ENCODE results near the gene STRN4. TPM values are rescaled to one million over a fixed set of nuclear protein-coding genes. Genes with fewer than 3 reads are reported as not detected.
"Not testable (repeated sequence)": the region's sequence is repeated elsewhere in the genome, so short reads cannot be mapped to it uniquely, and the experiment has no call there.

The STRN4 gene
- total RNA-seq, 1 donor from 2014 or later, result 111 TPM

GRCh38 chr19:46764817-46765291, 18.6 kb upstream of the STRN4 start:
- no peak for DNase-seq (ENCODE audit: low read depth)
- Histone ChIP-seq H3K4me3 (ENCODE audit: low read depth, low read length) (no peak overlapping the region), H3K27me3 (ENCODE audit: control insufficient read depth, insufficient read depth, low read length) (no peaks in the 10 kb centered on the region), H3K36me3 (ENCODE audit: control insufficient read depth, insufficient read depth, low read length) (no peaks in the 10 kb centered on the region)
- no peak for TF ChIP-seq CTCF (IDR thresholded peaks at IDR 0.05; ENCODE audit: insufficient read depth, low read length, poor library complexity, severe bottlenecking)

DNA sequence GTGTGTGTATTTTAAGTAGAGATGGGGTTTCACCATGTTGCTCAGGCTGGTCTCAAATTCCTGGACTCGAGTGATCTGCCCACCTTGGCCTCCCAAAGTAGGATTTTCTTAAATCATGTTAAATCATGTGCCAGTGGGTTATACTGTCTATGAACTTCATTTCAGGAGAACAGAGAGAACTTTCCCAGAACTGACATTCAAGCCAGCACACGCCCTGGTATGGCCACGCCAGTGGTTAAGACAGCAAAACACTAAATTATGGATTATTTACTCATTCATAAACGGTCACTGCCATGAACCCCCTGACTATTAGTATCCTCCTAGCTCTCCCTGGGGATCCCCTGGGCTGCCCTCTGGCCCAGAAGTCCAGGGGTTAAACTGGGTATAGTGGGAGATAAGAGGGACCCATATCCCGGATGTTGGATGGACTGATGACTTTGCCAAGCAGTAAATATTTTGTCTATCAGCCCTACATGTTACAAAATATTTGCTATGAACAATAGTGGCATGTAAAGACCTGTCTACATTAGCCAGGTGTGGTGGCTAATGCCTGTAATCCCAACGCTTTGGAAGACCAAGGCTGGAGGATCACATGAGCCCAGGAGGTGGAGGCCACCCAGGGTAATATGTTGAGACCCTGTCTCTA, 16.1 kb upstream of the STRN4 start:
- Histone ChIP-seq H3K36me3 (ENCODE audit: control insufficient read depth, insufficient read depth, low read length) (no peaks in the 10 kb centered on the region), H3K4me3 (ENCODE audit: low read depth, low read length) (no peak overlapping the region), H3K27me3 (ENCODE audit: control insufficient read depth, insufficient read depth, low read length) (no peaks in the 10 kb centered on the region)
- no peak for DNase-seq (ENCODE audit: low read depth)
- no peak for TF ChIP-seq CTCF (IDR thresholded peaks at IDR 0.05; ENCODE audit: insufficient read depth, low read length, poor library complexity, severe bottlenecking)

DNA sequence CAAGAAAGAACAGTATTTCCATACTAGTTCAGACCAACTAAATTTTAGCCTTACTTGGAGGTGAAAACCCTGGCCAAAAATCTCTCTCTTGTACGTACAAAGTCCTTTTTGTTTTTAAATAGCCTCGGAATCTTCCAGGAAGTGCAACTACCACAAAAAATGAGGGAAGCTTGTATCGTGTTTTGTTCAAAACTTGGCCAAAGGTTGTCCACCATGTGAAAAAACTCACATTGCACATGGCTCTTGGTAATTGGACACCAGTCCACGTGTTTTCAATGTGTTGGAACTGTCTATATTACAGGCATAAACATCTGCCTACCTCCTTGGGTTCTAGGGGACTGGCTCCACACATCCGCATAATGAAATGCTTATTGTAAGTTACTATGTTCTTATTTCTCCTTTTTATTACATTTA, 15.2 kb upstream of the STRN4 start:
- H3K36me3 ChIP-seq (ENCODE audit: control insufficient read depth, insufficient read depth, low read length), result no peaks in the 10 kb centered on the region
- no peak for TF ChIP-seq CTCF (IDR thresholded peaks at IDR 0.05; ENCODE audit: insufficient read depth, low read length, poor library complexity, severe bottlenecking)
- no peak for DNase-seq (ENCODE audit: low read depth)
- no peak overlapping the region for H3K4me3 ChIP-seq (ENCODE audit: low read depth, low read length)
- peaks cover 2% of the 10 kb centered on the region for H3K27me3 ChIP-seq (ENCODE audit: control insufficient read depth, insufficient read depth, low read length)

DNA sequence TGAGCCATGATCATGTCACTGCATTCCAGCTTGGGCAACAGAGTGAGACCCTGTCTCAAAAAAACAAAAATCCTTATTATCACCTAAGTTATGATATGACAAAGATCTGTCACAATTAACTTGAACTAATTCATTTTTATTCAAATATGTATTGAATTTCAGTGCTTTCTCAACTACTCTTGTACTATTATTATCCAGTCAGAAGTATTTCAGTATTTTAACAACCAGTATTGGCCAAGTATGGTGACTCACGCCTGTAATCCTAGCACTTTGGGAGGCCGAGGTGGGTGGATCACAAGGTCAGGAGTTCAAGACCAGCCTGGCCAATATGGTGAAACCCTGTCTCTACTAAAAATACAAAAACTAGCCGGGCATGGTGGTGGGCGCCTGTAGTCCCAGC, 14.6 kb upstream of the STRN4 start:
- not testable (repeated sequence) for DNase-seq (ENCODE audit: low read depth); H3K4me3 ChIP-seq (ENCODE audit: low read depth, low read length); H3K27me3 ChIP-seq (ENCODE audit: control insufficient read depth, insufficient read depth, low read length); H3K36me3 ChIP-seq (ENCODE audit: control insufficient read depth, insufficient read depth, low read length)

GRCh38 chr19:46760363-46760762, 14.1 kb upstream of the STRN4 start:
- peaks cover 9% of the 10 kb centered on the region for H3K27me3 ChIP-seq (ENCODE audit: control insufficient read depth, insufficient read depth, low read length)
- DNase-seq (ENCODE audit: low read depth), result no peak
- TF ChIP-seq CTCF (IDR thresholded peaks at IDR 0.05; ENCODE audit: insufficient read depth, low read length, poor library complexity, severe bottlenecking), result no peak
- H3K36me3 ChIP-seq (ENCODE audit: control insufficient read depth, insufficient read depth, low read length), result no peaks in the 10 kb centered on the region
- no peak overlapping the region for H3K4me3 ChIP-seq (ENCODE audit: low read depth, low read length)

DNA sequence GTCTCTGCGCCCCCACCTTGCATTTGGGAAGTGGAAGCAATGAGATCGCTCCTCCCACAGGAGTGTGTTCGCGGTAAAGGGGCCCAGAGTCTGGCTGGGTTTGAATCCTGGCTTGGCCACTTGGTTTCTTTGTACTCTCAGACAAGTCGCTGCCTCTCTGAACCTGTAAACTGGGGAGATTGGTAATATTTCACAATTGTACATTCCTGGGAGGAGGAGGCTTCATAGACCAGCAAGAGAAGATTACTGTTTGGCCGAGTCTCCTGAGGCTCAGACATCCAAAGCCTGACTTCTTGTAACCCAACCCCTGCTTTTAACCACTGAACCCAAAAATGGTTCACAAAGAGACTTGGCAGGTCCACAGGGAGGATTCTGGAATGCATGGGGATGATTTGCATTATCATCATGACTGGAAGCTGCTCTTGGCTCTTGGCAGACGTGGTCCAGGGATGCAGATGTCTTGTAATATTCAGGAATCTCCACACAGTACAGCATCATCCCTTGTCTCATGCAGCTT, 13.6 kb upstream of the STRN4 start:
- no peak overlapping the region for H3K4me3 ChIP-seq (ENCODE audit: low read depth, low read length)
- no peak for DNase-seq (ENCODE audit: low read depth)

More for the DNA sequence above, 13.6 kb upstream of the STRN4 start:
- TF ChIP-seq CTCF (IDR thresholded peaks at IDR 0.05; ENCODE audit: insufficient read depth, low read length, poor library complexity, severe bottlenecking), result no peak
- Histone ChIP-seq H3K36me3 (ENCODE audit: control insufficient read depth, insufficient read depth, low read length) (no peaks in the 10 kb centered on the region), H3K27me3 (ENCODE audit: control insufficient read depth, insufficient read depth, low read length) (peaks cover 9% of the 10 kb centered on the region)
